ENCODE results near the gene YEATS2.

- no peak for TF ChIP-seq CTCF (IDR thresholded peaks at IDR 0.05; ENCODE audit: insufficient read depth, low read length)
- TF ChIP-seq POLR2AphosphoS5 (IDR thresholded peaks at IDR 0.05; ENCODE audit: low read depth) = no peak
These were observed 140.3 kb downstream of the YEATS2 start for GRCh38 chr3:183837894-183838293.
